ENCODE data around the gene DPYSL5.
"Not testable (repeated sequence)": the region's sequence is repeated elsewhere in the genome, so short reads cannot be mapped to it uniquely, and the experiment has no call there.

DPYSL5 gene

DNA sequence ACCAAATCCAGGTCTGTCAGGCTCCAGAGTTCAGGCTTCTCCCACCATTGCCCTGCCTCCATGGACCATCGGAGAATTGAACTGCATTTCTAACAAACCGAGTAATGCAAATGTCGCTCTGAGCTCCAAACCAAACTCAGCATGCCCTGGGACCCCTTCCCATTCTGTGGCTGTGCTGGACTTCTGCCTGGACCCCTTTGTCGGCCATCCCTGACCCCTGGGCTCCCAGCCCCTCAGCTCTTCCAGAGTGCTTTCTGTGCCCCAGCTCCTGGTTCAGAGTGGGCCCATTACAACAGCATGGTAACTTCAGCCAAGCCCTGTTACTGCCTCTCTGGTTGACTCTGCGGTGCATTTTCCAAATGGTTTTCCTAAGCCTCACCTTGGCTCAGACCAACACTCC, 67.4 kb downstream of the DPYSL5 start:
- Mint-ChIP-seq H3K9me3 (no peaks in the 10 kb centered on the region), H3K36me3 (ENCODE audit: low read depth) (peaks cover 4% of the 10 kb centered on the region), H3K4me1 (peaks cover 18% of the 10 kb centered on the region), H3K4me3 (no peak overlapping the region), H3K27me3 (ENCODE audit: low read depth) (no peaks in the 10 kb centered on the region), H3K27ac (no peak overlapping the region)
- TF ChIP-seq, protein P1, sequence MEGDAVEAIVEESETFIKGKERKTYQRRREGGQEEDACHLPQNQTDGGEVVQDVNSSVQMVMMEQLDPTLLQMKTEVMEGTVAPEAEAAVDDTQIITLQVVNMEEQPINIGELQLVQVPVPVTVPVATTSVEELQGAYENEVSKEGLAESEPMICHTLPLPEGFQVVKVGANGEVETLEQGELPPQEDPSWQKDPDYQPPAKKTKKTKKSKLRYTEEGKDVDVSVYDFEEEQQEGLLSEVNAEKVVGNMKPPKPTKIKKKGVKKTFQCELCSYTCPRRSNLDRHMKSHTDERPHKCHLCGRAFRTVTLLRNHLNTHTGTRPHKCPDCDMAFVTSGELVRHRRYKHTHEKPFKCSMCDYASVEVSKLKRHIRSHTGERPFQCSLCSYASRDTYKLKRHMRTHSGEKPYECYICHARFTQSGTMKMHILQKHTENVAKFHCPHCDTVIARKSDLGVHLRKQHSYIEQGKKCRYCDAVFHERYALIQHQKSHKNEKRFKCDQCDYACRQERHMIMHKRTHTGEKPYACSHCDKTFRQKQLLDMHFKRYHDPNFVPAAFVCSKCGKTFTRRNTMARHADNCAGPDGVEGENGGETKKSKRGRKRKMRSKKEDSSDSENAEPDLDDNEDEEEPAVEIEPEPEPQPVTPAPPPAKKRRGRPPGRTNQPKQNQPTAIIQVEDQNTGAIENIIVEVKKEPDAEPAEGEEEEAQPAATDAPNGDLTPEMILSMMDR (IDR thresholded peaks at IDR 0.05; ENCODE audit: unreplicated experiment in 3 of 3), result no peak

DNA sequence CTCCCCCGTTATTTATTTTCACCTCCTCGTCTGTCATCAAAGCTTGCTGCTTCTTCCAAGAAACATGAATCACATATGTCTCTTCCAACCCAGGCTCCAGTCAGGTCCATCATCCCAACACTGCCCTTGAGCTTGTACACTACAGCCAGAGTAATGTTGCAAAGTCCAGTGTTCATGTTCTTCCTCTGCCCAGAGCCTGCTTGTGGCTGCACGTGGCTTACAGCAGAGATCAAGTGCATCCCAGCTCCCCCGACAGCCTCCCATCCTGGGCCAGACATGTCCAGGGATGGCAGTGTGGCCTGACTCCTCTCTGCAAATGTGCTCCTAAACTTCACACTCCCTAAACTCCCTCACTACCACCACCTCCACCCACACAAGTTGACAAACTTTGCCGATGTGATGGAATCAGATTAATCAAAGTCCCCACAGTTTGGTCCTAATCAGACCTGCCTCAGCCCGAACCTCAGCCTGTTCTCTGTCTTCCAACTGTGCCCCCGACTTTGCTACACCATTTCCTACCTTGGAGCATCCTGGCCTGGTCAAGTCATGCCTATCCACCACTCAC, 68.3 kb downstream of the DPYSL5 start:
- Mint-ChIP-seq H3K4me3 (no peak overlapping the region), H3K27ac (no peak overlapping the region), H3K9me3 (no peaks in the 10 kb centered on the region), H3K4me1 (peaks cover 18% of the 10 kb centered on the region), H3K36me3 (ENCODE audit: low read depth) (no peaks in the 10 kb centered on the region), H3K27me3 (ENCODE audit: low read depth) (no peaks in the 10 kb centered on the region)
- TF ChIP-seq, protein P1 (IDR thresholded peaks at IDR 0.05; ENCODE audit: unreplicated experiment in 3 of 3), result no peak

DNA sequence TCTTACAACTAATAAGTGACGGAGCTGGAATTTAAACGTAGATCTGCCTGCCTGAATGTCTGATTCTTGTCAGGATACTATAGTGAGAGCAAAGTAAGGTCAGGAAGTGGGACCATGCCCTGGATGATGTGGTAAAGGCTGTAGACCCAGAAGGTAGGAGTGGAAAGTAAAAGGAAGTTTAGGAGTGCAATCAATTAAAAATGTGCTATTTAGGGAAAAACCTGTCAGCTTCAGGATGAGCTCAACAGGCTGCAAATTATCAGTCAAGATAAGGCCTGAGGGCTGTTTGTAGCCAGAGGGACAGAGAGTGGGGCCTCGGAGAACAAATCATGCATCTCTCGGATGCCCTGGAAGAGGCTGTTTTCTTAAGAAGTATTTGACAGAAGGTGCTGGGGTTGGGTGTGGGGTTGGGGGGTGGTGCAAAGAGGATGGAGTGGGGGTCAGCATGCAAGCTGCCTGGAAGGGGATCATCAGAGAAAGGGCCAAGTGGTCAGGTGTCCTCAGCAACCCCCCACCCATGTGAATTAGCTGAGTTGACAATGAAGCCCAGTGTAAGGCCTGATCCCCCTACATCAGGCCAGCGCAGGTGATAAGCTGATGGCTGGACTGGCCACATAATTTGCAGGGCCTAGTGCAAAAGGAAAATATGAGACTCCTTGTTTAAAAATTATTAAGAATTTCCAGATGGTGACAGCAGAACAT, 69.4 kb downstream of the DPYSL5 start:
- Mint-ChIP-seq H3K4me3 (no peak overlapping the region), H3K27ac (no peak overlapping the region), H3K36me3 (ENCODE audit: low read depth) (no peaks in the 10 kb centered on the region), H3K27me3 (ENCODE audit: low read depth) (no peaks in the 10 kb centered on the region), H3K4me1 (peaks cover 19% of the 10 kb centered on the region), H3K9me3 (no peaks in the 10 kb centered on the region)
- TF ChIP-seq, protein P1 (IDR thresholded peaks at IDR 0.05; ENCODE audit: unreplicated experiment in 3 of 3), result no peak

DNA sequence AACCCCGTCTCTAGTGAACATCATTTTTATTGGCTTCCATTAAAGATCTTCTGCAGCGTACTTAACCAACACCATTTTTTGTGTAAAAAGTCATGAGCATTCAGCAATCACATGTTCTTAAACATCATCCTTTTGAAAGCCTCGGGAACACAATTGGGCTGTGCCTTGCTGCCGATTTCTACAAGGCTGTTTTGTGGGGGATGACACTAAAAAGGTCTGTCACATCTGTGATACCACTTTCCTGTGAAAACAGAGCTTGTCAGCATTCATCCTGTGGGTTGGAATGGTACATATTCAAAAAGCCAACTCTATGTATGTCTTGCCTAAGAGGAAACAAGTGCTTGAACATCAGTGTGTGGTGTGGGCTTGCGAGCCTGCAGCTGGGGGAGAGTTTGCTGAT, 73.4 kb downstream of the DPYSL5 start:
- H3K9me3 Mint-ChIP-seq, result no peaks in the 10 kb centered on the region
- no peak overlapping the region for H3K4me3 Mint-ChIP-seq
- H3K4me1 Mint-ChIP-seq, result peaks cover 22% of the 10 kb centered on the region
- no peaks in the 10 kb centered on the region for H3K27me3 Mint-ChIP-seq (ENCODE audit: low read depth)
- H3K36me3 Mint-ChIP-seq (ENCODE audit: low read depth), result no peaks in the 10 kb centered on the region
- TF ChIP-seq, protein P1 (IDR thresholded peaks at IDR 0.05; ENCODE audit: unreplicated experiment in 3 of 3), result no peak
- H3K27ac Mint-ChIP-seq, result no peak overlapping the region

DNA sequence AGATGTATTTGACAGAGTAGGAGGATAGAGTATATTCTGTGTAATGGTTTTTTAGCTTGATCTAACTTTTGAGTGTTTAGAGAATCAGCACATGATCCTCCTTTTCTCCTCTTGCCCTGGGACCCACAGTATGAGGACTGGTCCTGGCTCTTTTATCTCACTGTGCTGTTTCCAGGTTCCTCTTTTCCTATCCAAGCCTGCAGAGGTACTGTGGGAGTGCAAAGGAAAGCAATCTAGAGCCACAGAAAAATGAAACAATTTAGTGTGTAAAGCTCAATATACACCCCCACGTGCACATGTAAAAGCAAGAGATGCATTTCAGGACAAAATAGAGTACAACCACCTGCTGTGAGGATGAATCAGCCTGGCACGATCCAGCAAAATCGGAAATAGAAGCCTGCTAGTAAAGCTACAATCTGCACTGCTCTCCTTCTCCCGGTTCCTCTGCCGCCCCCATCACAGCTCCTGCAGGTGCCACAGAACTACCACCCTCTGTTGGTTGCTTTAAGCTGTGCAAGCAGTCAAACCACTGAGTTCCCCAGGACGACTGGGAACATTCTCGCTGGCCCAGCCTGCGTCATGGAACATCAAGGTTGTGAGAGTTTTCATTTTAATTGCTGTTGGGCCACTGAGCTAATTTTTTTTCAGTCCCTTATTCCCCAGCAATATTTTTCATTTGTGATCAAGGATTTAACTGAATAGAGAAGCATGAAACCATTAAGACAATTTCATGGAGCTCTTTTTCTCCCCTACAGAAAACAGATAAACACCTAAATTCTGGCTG, 74.7 kb downstream of the DPYSL5 start:
- Mint-ChIP-seq H3K27me3 (ENCODE audit: low read depth) (peaks cover under 1% of the 10 kb centered on the region), H3K36me3 (ENCODE audit: low read depth) (no peaks in the 10 kb centered on the region), H3K4me1 (peaks cover 26% of the 10 kb centered on the region), H3K9me3 (no peaks in the 10 kb centered on the region), H3K27ac (peak overlapping the region in 1 of 3 experiments; percentile 8), H3K4me3 (no peak overlapping the region)
- TF ChIP-seq, protein P1 (IDR thresholded peaks at IDR 0.05; ENCODE audit: unreplicated experiment in 3 of 3), result peak; percentile 55 to 66 (median 55)

DNA sequence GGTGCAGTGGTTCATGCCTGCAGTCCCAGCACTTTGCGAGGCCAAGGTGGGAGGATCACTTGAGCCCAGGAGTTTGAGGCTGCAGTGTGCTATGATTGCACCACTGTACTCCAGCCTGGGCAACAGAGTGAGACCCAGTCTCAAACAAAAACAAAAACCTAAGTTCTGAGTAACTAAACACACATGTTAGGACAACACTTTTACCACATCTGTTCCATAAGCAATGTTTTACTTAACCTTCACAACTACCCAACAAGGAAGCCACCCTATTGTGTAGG, 75.2 kb downstream of the DPYSL5 start:
- not testable (repeated sequence) for H3K27me3 Mint-ChIP-seq (ENCODE audit: low read depth); H3K9me3 Mint-ChIP-seq; H3K36me3 Mint-ChIP-seq (ENCODE audit: low read depth); H3K4me3 Mint-ChIP-seq
- peaks cover 26% of the 10 kb centered on the region for H3K4me1 Mint-ChIP-seq
- H3K27ac Mint-ChIP-seq, result peak overlapping the region in 1 of 3 experiments; percentile 8
